Right kidney (tissue), 1 donor: ENCODE measurements around the gene PGS1.

ENCODE experiments used
- DNase-seq: peaks from one replicate; pipeline ENCODE4 v3.0.0-alpha.2; 2016

PGS1 gene

GRCh38 chr17:78408476-78409050 is 30.1 kb downstream of the PGS1 start:
- no peak for DNase-seq

- DNase-seq = no peak
Measured at GRCh38 chr17:78409191-78409928, 30.9 kb downstream of the PGS1 start.

GRCh38 chr17:78411241-78411857 is 32.9 kb downstream of the PGS1 start:
- DNase-seq = no peak

- DNase-seq = no peak
Measured at GRCh38 chr17:78412403-78412802, 34.0 kb downstream of the PGS1 start.

- no peak for DNase-seq
Measured at GRCh38 chr17:78414178-78415162, 36.0 kb downstream of the PGS1 start.

- no peak for DNase-seq
Measured at GRCh38 chr17:78415821-78416711, 37.6 kb downstream of the PGS1 start.

- DNase-seq = no peak
Measured at GRCh38 chr17:78416791-78417530, 38.5 kb downstream of the PGS1 start.

- no peak for DNase-seq
Measured at GRCh38 chr17:78417531-78417909, 39.1 kb downstream of the PGS1 start.

- DNase-seq = no peak
Measured at GRCh38 chr17:78418326-78419026, 40.0 kb downstream of the PGS1 start.

- no peak for DNase-seq
Measured at GRCh38 chr17:78419970-78420815, 41.7 kb downstream of the PGS1 start.

- DNase-seq = no peak
Measured at GRCh38 chr17:78421084-78421533, 42.7 kb downstream of the PGS1 start.

GRCh38 chr17:78421534-78422266 is 43.3 kb downstream of the PGS1 start:
- peak; percentile 70 for DNase-seq

- no peak for DNase-seq
Measured at GRCh38 chr17:78422267-78422605, 43.8 kb downstream of the PGS1 start.

- DNase-seq = no peak
Measured at GRCh38 chr17:78422872-78423588, 44.6 kb downstream of the PGS1 start.

GRCh38 chr17:78423961-78424675 is 45.7 kb downstream of the PGS1 start:
- no peak for DNase-seq

- DNase-seq = no peak
Measured at GRCh38 chr17:78425429-78425828, 47.0 kb downstream of the PGS1 start.

GRCh38 chr17:78426293-78426879 is 47.9 kb downstream of the PGS1 start:
- DNase-seq = no peak
